Activated CD8-positive, alpha-beta memory T cell treated with anti-CD3 and anti-CD28 coated beads, Interleukin-2, amount 50 U/mL, for 24 hours (primary cell): ENCODE data around the gene PHLDA1.

Experiments used
- DNase-seq: peaks from one replicate; pipeline ENCODE4 v3.0.0-alpha.2; 2020; ENCODE audit errors: extremely low read depth

Gene PHLDA1

GRCh38 chr12:76037130-76038103 is 5.8 kb upstream of the PHLDA1 start:
- DNase-seq: no peak

DNA sequence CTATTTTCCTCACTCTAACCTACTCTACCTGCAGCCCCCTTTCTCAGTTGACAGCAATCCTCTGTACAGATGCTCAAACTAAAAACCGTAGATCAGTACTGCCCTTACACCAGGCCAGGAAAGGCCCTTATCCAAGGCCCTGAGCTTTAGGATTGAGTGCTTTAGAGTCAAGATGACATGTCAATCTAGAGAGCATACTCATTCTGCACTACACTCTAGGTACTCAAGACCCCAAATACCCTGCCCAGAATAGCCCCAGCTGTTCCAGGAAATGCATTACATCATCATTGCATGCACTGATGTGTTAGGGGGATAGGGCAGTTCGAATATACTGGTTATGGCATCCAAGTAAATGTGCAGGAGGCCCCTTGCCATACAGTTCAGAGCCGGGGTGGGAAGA is 3.5 kb upstream of the PHLDA1 start:
- no peak for DNase-seq

DNA sequence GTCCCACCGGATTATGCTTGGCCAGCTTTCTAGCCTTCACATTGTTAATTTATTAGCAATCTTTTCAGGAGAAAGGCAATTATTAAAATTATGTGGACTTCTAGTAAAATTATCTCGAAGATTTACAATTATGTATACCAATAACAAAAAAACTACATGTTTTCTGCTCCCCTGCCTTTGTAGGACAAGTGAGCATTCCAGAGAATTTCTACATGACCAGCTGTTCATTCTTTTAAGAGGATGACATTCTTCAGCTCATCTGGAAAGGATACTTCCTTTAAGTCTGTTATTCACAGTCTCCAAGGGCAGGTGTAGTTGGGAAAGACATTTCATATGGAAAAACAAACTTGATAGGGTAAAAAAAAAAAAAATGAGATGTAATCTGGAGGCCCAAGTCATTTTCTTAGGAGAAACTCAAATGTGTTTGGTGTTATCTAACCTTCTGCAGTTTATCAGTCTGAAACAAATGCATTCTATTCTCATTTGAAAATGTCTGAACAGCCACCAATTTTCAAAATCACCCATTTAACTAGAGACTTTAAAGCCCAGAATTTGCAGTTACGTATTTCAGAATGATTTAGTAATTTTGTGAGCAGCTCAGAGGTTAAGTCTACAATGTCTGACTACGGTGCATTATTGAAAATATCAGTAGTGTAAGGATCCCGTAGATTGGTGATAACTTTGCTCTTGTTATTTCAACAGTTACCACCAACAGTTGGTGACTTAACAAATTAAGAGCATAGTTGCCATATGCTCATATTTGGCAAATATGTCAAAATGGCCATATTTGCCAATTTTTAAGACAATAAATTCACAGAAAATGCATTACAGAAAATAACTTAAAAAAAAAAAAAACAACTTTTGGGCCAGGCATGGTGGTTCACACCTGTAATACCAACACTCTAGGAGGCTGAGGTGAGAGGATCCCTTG is 1.8 kb upstream of the PHLDA1 start:
- no peak for DNase-seq

GRCh38 chr12:76032043-76032981 is 736 bp upstream of the PHLDA1 start:
- no peak for DNase-seq

DNA sequence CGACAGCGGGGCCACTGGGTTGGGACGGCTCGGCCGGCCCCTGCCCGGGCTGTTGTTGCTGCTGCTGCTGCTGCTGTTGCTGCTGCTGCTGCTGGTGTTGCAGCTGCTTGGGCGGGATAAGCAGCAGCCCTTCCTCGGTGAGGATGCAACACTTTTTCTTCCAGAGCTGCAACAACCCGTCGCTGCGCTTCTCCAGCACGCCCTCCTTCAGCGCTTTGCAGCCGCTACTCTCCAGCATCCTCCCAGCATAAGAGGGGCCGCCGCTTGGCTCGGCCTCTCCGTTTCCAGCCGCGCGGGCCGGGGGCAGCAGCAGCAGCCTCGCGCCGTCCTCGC is 529 bp downstream of the PHLDA1 start:
- DNase-seq: no peak

GRCh38 chr12:76030341-76031080 is 1.1 kb downstream of the PHLDA1 start:
- no peak for DNase-seq

DNA sequence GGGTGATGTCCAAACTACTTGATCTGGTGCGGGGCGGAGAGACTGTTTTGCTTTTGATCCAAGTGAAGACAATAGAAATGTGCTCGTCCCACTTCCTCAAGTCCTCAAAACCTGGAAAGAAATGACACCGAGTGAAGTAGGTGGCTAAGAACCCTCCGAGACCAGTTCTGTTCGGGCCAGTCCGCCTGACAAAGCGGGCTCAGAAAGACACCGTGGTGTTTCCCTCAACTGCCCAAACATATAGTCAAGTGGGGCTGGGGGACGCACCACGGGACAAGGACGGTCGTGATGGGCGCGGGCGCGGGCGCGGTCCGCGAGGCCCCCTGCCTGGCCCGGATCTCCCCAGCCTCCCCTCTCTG is 1.6 kb downstream of the PHLDA1 start:
- DNase-seq: no peak

GRCh38 chr12:76028571-76029277 is 2.9 kb downstream of the PHLDA1 start:
- DNase-seq: no peak

- no peak for DNase-seq
Observed at GRCh38 chr12:76026643-76027063, 4.9 kb downstream of the PHLDA1 start.

- no peak for DNase-seq
Observed at GRCh38 chr12:76025601-76026575, 5.7 kb downstream of the PHLDA1 start.

GRCh38 chr12:76024942-76025600 is 6.5 kb downstream of the PHLDA1 start:
- DNase-seq: no peak

- DNase-seq: no peak
Observed at GRCh38 chr12:76024102-76024781, 7.3 kb downstream of the PHLDA1 start.

GRCh38 chr12:76023069-76023690 is 8.4 kb downstream of the PHLDA1 start:
- no peak for DNase-seq

DNA sequence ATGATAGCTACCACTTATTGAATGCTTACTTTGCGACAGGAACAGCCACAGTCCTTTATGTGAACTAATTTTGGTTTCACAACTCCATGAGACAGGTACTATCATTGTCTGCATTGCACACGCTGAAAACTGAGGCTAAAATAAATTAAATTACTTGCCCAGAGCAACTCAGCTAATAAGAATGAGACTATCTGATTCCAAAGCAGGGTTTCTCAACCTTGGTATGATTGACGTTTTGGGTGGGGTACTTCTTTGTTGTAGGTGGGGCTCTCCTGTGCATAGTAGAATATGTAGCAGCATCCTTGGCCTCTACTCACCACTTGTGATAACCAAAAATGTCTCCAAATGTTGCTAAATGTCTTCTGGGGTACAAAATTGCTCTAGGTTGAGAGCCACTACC is 9.1 kb downstream of the PHLDA1 start:
- DNase-seq: no peak

- DNase-seq: peak; percentile 58
Observed at GRCh38 chr12:76020731-76021672, 10.6 kb downstream of the PHLDA1 start.

GRCh38 chr12:76020281-76020680 is 11.3 kb downstream of the PHLDA1 start:
- DNase-seq: peak; percentile 74
